Stimulated activated CD8-positive, alpha-beta memory T cell treated with anti-CD3 and anti-CD28 coated beads, Interleukin-4, amount 100 ng/mL, for 24 hours (primary cell): ENCODE data around the gene KRTAP4-6.
"Not testable (repeated sequence)": the region's sequence is repeated elsewhere in the genome, so short reads cannot be mapped to it uniquely, and the experiment has no call there.

Source experiments
- DNase-seq: peaks from one replicate; pipeline ENCODE4 v3.0.0-alpha.2; 2020; ENCODE audit warnings: low read depth

The KRTAP4-6 gene

GRCh38 chr17:41107941-41108450 is 32.3 kb downstream of the KRTAP4-6 start:
- DNase-seq: no peak

- not testable (repeated sequence) for DNase-seq
Observed at GRCh38 chr17:41105347-41105746, 35.0 kb downstream of the KRTAP4-6 start, which contains the start of gene KRTAP4-9. KRTAP4-9 (plus strand) TSS chr17:41105389; CDS start chr17:41105389, 0 bp downstream.

GRCh38 chr17:41104386-41105038 is 35.8 kb downstream of the KRTAP4-6 start:
- DNase-seq: not testable (repeated sequence)

- no peak for DNase-seq
Observed at GRCh38 chr17:41103896-41104295, 36.4 kb downstream of the KRTAP4-6 start.

- DNase-seq: no peak
Observed at GRCh38 chr17:41101586-41102259, 38.6 kb downstream of the KRTAP4-6 start, which contains the start of gene KRTAP4-16. KRTAP4-16 (minus strand) TSS chr17:41102209; CDS start chr17:41102209, 0 bp downstream.

GRCh38 chr17:41099682-41100480 is 40.5 kb downstream of the KRTAP4-6 start:
- not testable (repeated sequence) for DNase-seq

GRCh38 chr17:41098481-41098880 is 41.9 kb downstream of the KRTAP4-6 start:
- DNase-seq: no peak

GRCh38 chr17:41098042-41098441 is 42.3 kb downstream of the KRTAP4-6 start, which contains the start of gene KRTAP4-8:
KRTAP4-8 (minus strand) TSS chr17:41098142; CDS start chr17:41098084, 58 bp downstream.
- no peak for DNase-seq

- DNase-seq: no peak
Observed at GRCh38 chr17:41096055-41096454, 44.3 kb downstream of the KRTAP4-6 start.
